Neural progenitor cell (in vitro differentiated cells): ENCODE results near the gene LDAF1. TPM values are rescaled to one million over a fixed set of nuclear protein-coding genes. Genes with fewer than 3 reads are reported as not detected.

Experiments used
- DNase-seq: peaks from one replicate; pipeline ENCODE4 v3.0.0-alpha.2; 2016; ENCODE audit warnings: low spot score
- H2AFZ ChIP-seq: fragments of 200-600 bp; sonication (generic); replicated peaks from 2 replicates; pipeline ENCODE4 v1.6.1; 2016; ENCODE audit warnings: antibody characterized with exemption
- H3F3A ChIP-seq: fragments of 200-600 bp; sonication (generic); 2 replicates; pipeline ENCODE4 v1.6.1; 2016; ENCODE audit warnings: antibody characterized with exemption, low read depth
- H3K27ac ChIP-seq: fragments of 200-600 bp; sonication (generic); 2 replicates; pipeline ENCODE4 v1.5.1; 2016; ENCODE audit warnings: mild to moderate bottlenecking
- H3K27me3 ChIP-seq: fragments of 200-600 bp; sonication (generic); 2 replicates; pipeline ENCODE4 v1.6.1; 2016; ENCODE audit warnings: mild to moderate bottlenecking, moderate library complexity
- H3K36me3 ChIP-seq: fragments of 200-600 bp; sonication (generic); 2 replicates; pipeline ENCODE4 v1.5.1; 2016
- H3K4me1 ChIP-seq: fragments of 200-600 bp; sonication (generic); 2 replicates; pipeline ENCODE4 v1.6.1; 2016; ENCODE audit warnings: mixed run types
- H3K4me2 ChIP-seq: fragments of 200-600 bp; sonication (generic); 2 replicates; pipeline ENCODE4 v1.6.1; 2016
- H3K4me3 ChIP-seq: fragments of 200-600 bp; sonication (generic); 2 replicates; pipeline ENCODE4 v1.5.1; 2016
- H3K79me2 ChIP-seq: fragments of 200-600 bp; sonication (generic); 2 replicates; pipeline ENCODE4 v1.6.1; 2016; ENCODE audit warnings: low read depth
- H3K9ac ChIP-seq: fragments of 200-600 bp; sonication (generic); 2 replicates; pipeline ENCODE4 v1.6.1; 2016
- H3K9me3 ChIP-seq: fragments of 200-600 bp; sonication (generic); 2 replicates; pipeline ENCODE4 v1.5.1; 2016; ENCODE audit warnings: low read depth
- H4K20me1 ChIP-seq: fragments of 200-600 bp; sonication (generic); 2 replicates; pipeline ENCODE4 v1.6.1; 2016; ENCODE audit warnings: low read depth
- H3K27ac Mint-ChIP-seq: 3 replicates; pipeline ENCODE4 v1.8.0; 2021; ENCODE audit warnings: mixed read lengths
- H3K27me3 Mint-ChIP-seq: 2 replicates; pipeline ENCODE4 v1.8.0; 2022; ENCODE audit warnings: low read depth, mild to moderate bottlenecking, inconsistent platforms, moderate library complexity, mixed read lengths; ENCODE audit not compliant: insufficient read depth
- H3K36me3 Mint-ChIP-seq: 3 replicates; pipeline ENCODE4 v1.8.0; 2021; ENCODE audit warnings: mixed read lengths
- H3K4me1 Mint-ChIP-seq: 3 replicates; pipeline ENCODE4 v1.8.0; 2021; ENCODE audit warnings: mixed read lengths
- H3K4me3 Mint-ChIP-seq: 3 replicates; pipeline ENCODE4 v1.8.0; 2021; ENCODE audit warnings: mild to moderate bottlenecking, moderate library complexity, mixed read lengths
- H3K9me3 Mint-ChIP-seq: 3 replicates; pipeline ENCODE4 v1.8.0; 2020; ENCODE audit warnings: mixed read lengths
- CTCF ChIP-seq: fragments of 200-600 bp; sonication (generic); IDR thresholded peaks from 2 replicates; pipeline ENCODE4 v1.5.1; 2017; ENCODE audit warnings: antibody characterized with exemption, mild to moderate bottlenecking
- EZH2 ChIP-seq: fragments of 200-600 bp; sonication (generic); IDR thresholded peaks from 2 replicates; pipeline ENCODE4 v1.6.1; 2017; ENCODE audit warnings: antibody characterized with exemption, mild to moderate bottlenecking, moderate library complexity
- EZH2phosphoT487 ChIP-seq: fragments of 200-600 bp; sonication (generic); IDR thresholded peaks from 2 replicates; pipeline ENCODE4 v1.6.1; 2017; ENCODE audit warnings: antibody characterized with exemption
- total RNA-seq: library from RNA; depleted of rRNA; stranded (reverse); fragments of >200 nt; gene quantifications from 2 replicates; pipeline ENCODE4 v1.2.3, GENCODE V29; 2015; ENCODE audit warnings: low replicate concordance

Gene LDAF1
- total RNA-seq, 1 donor from 2014 or later = 34.8 TPM

GRCh38 chr16:21172650-21173049, 14.2 kb downstream of the LDAF1 start:
- no peak overlapping the region for H3K4me3 Mint-ChIP-seq
- no peak overlapping the region for H3K27ac Mint-ChIP-seq
- H3K4me2 ChIP-seq = no peak overlapping the region
- no peaks in the 10 kb centered on the region for H3K27me3 ChIP-seq
- no peaks in the 10 kb centered on the region for H3K9me3 ChIP-seq
- no peak overlapping the region for H3K27ac ChIP-seq
- peaks cover 7% of the 10 kb centered on the region for H4K20me1 ChIP-seq
- no peaks in the 10 kb centered on the region for H3K4me1 ChIP-seq
- TF ChIP-seq CTCF (no peak), EZH2 (no peak), EZH2phosphoT487 (no peak)
- no peaks in the 10 kb centered on the region for H3K27me3 Mint-ChIP-seq
- H3K36me3 ChIP-seq = no peaks in the 10 kb centered on the region
- no peaks in the 10 kb centered on the region for H3K4me1 Mint-ChIP-seq
- H3K4me3 ChIP-seq = no peak overlapping the region
- DNase-seq = no peak
- no peaks in the 10 kb centered on the region for H3K79me2 ChIP-seq
- H3F3A ChIP-seq = peaks cover 3% of the 10 kb centered on the region
- no peak overlapping the region for H2AFZ ChIP-seq
- H3K9me3 Mint-ChIP-seq = no peaks in the 10 kb centered on the region
- H3K9ac ChIP-seq = no peak overlapping the region
- peaks cover 11% of the 10 kb centered on the region for H3K36me3 Mint-ChIP-seq

- Mint-ChIP-seq H3K4me3 (no peak overlapping the region), H3K27me3 (no peaks in the 10 kb centered on the region), H3K27ac (no peak overlapping the region), H3K36me3 (peaks cover 14% of the 10 kb centered on the region), H3K4me1 (no peaks in the 10 kb centered on the region), H3K9me3 (no peaks in the 10 kb centered on the region)
- H3K27me3 ChIP-seq = no peaks in the 10 kb centered on the region
- no peaks in the 10 kb centered on the region for H3K79me2 ChIP-seq
- H3K36me3 ChIP-seq = no peaks in the 10 kb centered on the region
- no peak overlapping the region for H2AFZ ChIP-seq
- no peak overlapping the region for H3K4me2 ChIP-seq
- TF ChIP-seq EZH2phosphoT487 = no peak
- no peak overlapping the region for H3K4me3 ChIP-seq
- no peaks in the 10 kb centered on the region for H4K20me1 ChIP-seq
- H3K4me1 ChIP-seq = no peaks in the 10 kb centered on the region
- H3F3A ChIP-seq = no peaks in the 10 kb centered on the region
- no peak for DNase-seq
- no peaks in the 10 kb centered on the region for H3K9me3 ChIP-seq
- H3K9ac ChIP-seq = no peak overlapping the region
- no peak overlapping the region for H3K27ac ChIP-seq
Observed at GRCh38 chr16:21175397-21175796, 16.9 kb downstream of the LDAF1 start.

GRCh38 chr16:21179126-21179982, 20.9 kb downstream of the LDAF1 start:
- no peaks in the 10 kb centered on the region for H3K4me1 Mint-ChIP-seq
- no peak for DNase-seq
- H3K4me1 ChIP-seq = no peaks in the 10 kb centered on the region
- H3K9ac ChIP-seq = no peak overlapping the region
- H3K4me2 ChIP-seq = no peak overlapping the region
- H2AFZ ChIP-seq = no peak overlapping the region
- no peaks in the 10 kb centered on the region for H4K20me1 ChIP-seq
- H3K27ac Mint-ChIP-seq = no peak overlapping the region
- no peaks in the 10 kb centered on the region for H3K9me3 ChIP-seq
- no peaks in the 10 kb centered on the region for H3K79me2 ChIP-seq
- H3K36me3 ChIP-seq = no peaks in the 10 kb centered on the region
- H3K9me3 Mint-ChIP-seq = peaks cover 20% of the 10 kb centered on the region
- no peak for TF ChIP-seq EZH2
- TF ChIP-seq EZH2phosphoT487 = no peak
- TF ChIP-seq CTCF = no peak
- H3K36me3 Mint-ChIP-seq = peaks cover 31% of the 10 kb centered on the region
- no peaks in the 10 kb centered on the region for H3F3A ChIP-seq
- no peak overlapping the region for H3K4me3 ChIP-seq
- no peak overlapping the region for H3K4me3 Mint-ChIP-seq
- no peak overlapping the region for H3K27ac ChIP-seq
- H3K27me3 Mint-ChIP-seq = no peaks in the 10 kb centered on the region
- H3K27me3 ChIP-seq = no peaks in the 10 kb centered on the region

- H3K4me3 Mint-ChIP-seq = no peak overlapping the region
- Histone ChIP-seq H3K79me2 (no peaks in the 10 kb centered on the region), H3K9ac (no peak overlapping the region), H3K27me3 (no peaks in the 10 kb centered on the region), H4K20me1 (no peaks in the 10 kb centered on the region), H3K4me3 (no peak overlapping the region), H3K36me3 (no peaks in the 10 kb centered on the region), H3K4me2 (no peak overlapping the region), H3K9me3 (no peaks in the 10 kb centered on the region), H3F3A (no peaks in the 10 kb centered on the region), H3K4me1 (no peaks in the 10 kb centered on the region), H2AFZ (no peak overlapping the region), H3K27ac (no peak overlapping the region)
- no peaks in the 10 kb centered on the region for H3K27me3 Mint-ChIP-seq
- H3K27ac Mint-ChIP-seq = no peak overlapping the region
- H3K36me3 Mint-ChIP-seq = peaks cover 31% of the 10 kb centered on the region
- no peak for DNase-seq
- no peaks in the 10 kb centered on the region for H3K4me1 Mint-ChIP-seq
- peaks cover 22% of the 10 kb centered on the region for H3K9me3 Mint-ChIP-seq
- TF ChIP-seq CTCF (no peak), EZH2 (no peak)
Observed at GRCh38 chr16:21179983-21180365, 21.5 kb downstream of the LDAF1 start.
